Hepatocyte (in vitro differentiated cells): ENCODE data around the gene ADAMTS3. TPM values are rescaled to one million over a fixed set of nuclear protein-coding genes. Genes with fewer than 3 reads are reported as not detected.
A peak's percentile ranks its signal among the peaks of the same experiment; 100 is the strongest.

Source experiments
- DNase-seq: peaks from one replicate; pipeline ENCODE4 v3.0.0-alpha.2; 2016; ENCODE audit warnings: low spot score
- H2AFZ ChIP-seq: fragments of 200-600 bp; sonication (generic); 2 replicates; pipeline ENCODE4 v1.6.0; 2016; ENCODE audit warnings: antibody characterized with exemption, mild to moderate bottlenecking
- H3K27ac ChIP-seq: fragments of 200-600 bp; sonication (generic); 2 replicates; pipeline ENCODE4 v1.5.1; 2016; ENCODE audit warnings: mild to moderate bottlenecking
- H3K27me3 ChIP-seq: fragments of 200-600 bp; sonication (generic); 2 replicates; pipeline ENCODE4 v1.6.1; 2016
- H3K36me3 ChIP-seq: fragments of 200-600 bp; sonication (generic); replicated peaks from 2 replicates; pipeline ENCODE4 v1.5.1; 2016; ENCODE audit warnings: low read depth; ENCODE audit not compliant: insufficient read depth
- H3K4me1 ChIP-seq: fragments of 200-600 bp; sonication (generic); 2 replicates; pipeline ENCODE4 v1.5.1; 2016; ENCODE audit warnings: mild to moderate bottlenecking, moderate library complexity; ENCODE audit not compliant: insufficient read depth
- H3K4me2 ChIP-seq: fragments of 200-600 bp; sonication (generic); 2 replicates; pipeline ENCODE4 v1.6.0; 2016
- H3K4me3 ChIP-seq: fragments of 200-600 bp; sonication (generic); 2 replicates; pipeline ENCODE4 v1.5.1; 2016; ENCODE audit warnings: mild to moderate bottlenecking
- H3K79me2 ChIP-seq: fragments of 200-600 bp; sonication (generic); 2 replicates; pipeline ENCODE4 v1.6.0; 2017; ENCODE audit warnings: mild to moderate bottlenecking
- H3K9me2 ChIP-seq: fragments of 200-600 bp; sonication (generic); replicated peaks from 2 replicates; pipeline ENCODE4 v1.6.0; 2017; ENCODE audit warnings: mild to moderate bottlenecking; ENCODE audit not compliant: insufficient read depth
- H3K9me3 ChIP-seq: fragments of 200-600 bp; sonication (generic); 2 replicates; pipeline ENCODE4 v1.5.1; 2016; ENCODE audit warnings: low read depth, mild to moderate bottlenecking
- H4K20me1 ChIP-seq: fragments of 200-600 bp; sonication (generic); 2 replicates; pipeline ENCODE4 v1.6.0; 2016; ENCODE audit warnings: mild to moderate bottlenecking; ENCODE audit not compliant: insufficient read depth, poor library complexity, severe bottlenecking
- EZH2 ChIP-seq: fragments of 200-600 bp; sonication (generic); IDR thresholded peaks from 2 replicates; pipeline ENCODE4 v1.6.1; 2016; ENCODE audit warnings: antibody characterized with exemption, mild to moderate bottlenecking, borderline replicate concordance
- EZH2phosphoT487 ChIP-seq: fragments of 200-600 bp; sonication (generic); IDR thresholded peaks from one replicate; pipeline ENCODE4 v1.6.1; 2018; ENCODE audit warnings: antibody characterized with exemption, mild to moderate bottlenecking, low read depth, moderate library complexity; ENCODE audit not compliant: unreplicated experiment, severe bottlenecking
- WGBS: methylation state at CpG from one replicate; pipeline ENCODE4 v1.1.6; 2016; ENCODE audit warnings: low lambda C conversion rate; ENCODE audit errors: missing lambda C conversion rate; 5-methylcytosine and 5-hydroxymethylcytosine counted together
- polyA plus RNA-seq: library from polyadenylated mRNA; unstranded; fragments of >200 nt; fragmentation: Nextera tagmentation; extraction: Ambion mirVana; gene quantifications from 2 replicates; pipeline ENCODE4 v1.2.1, GENCODE V29; 2016
- total RNA-seq: library from RNA; depleted of rRNA; stranded (reverse); fragments of >200 nt; gene quantifications from 2 replicates; pipeline ENCODE4 v1.2.3, GENCODE V29; 2014
- TF ChIP-seq, protein P1 (sequence below): fragments of 200-600 bp; sonication (generic); IDR thresholded peaks from 2 replicates; pipeline ENCODE4 v1.5.1; 2016; ENCODE audit warnings: antibody characterized with exemption, mild to moderate bottlenecking; ENCODE audit not compliant: poor library complexity

ADAMTS3 gene
- total and polyA plus RNA-seq, 2 experiments from 2014 or later: 0.59 to 5.8 TPM

DNA sequence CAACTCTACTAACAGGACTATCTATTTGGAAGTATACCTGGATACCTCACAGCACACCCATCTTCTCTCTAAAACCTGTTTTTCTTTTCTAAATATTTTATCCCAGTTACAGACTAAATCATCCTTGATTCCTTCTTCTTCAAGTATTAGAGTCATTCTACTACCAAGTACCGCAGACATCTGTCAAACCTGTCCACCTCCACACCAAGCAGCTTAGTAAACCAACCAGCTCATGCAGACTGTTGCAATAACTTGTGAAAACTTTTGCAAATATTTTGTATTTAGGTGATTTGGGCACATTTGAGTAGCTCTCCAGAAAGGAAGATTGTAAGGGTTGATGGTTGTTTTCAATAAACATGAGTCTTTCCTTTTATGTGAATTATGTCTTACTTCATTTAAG is 238.6 kb downstream of the ADAMTS3 start:
- Histone ChIP-seq H3K79me2 (no peaks in the 10 kb centered on the region), H3K27me3 (no peaks in the 10 kb centered on the region), H3K36me3 (no peaks in the 10 kb centered on the region), H3K27ac (no peak overlapping the region), H3K4me3 (no peak overlapping the region), H2AFZ (no peak overlapping the region), H4K20me1 (no peaks in the 10 kb centered on the region), H3K9me3 (no peaks in the 10 kb centered on the region), H3K9me2 (no peaks in the 10 kb centered on the region), H3K4me2 (no peak overlapping the region), H3K4me1 (no peaks in the 10 kb centered on the region)
- WGBS: 97% methylated on average over 1 of the region's 1 CpG
- DNase-seq: no peak
- TF ChIP-seq EZH2: no peak
- no peak for TF ChIP-seq EZH2phosphoT487
- TF ChIP-seq, protein P1, sequence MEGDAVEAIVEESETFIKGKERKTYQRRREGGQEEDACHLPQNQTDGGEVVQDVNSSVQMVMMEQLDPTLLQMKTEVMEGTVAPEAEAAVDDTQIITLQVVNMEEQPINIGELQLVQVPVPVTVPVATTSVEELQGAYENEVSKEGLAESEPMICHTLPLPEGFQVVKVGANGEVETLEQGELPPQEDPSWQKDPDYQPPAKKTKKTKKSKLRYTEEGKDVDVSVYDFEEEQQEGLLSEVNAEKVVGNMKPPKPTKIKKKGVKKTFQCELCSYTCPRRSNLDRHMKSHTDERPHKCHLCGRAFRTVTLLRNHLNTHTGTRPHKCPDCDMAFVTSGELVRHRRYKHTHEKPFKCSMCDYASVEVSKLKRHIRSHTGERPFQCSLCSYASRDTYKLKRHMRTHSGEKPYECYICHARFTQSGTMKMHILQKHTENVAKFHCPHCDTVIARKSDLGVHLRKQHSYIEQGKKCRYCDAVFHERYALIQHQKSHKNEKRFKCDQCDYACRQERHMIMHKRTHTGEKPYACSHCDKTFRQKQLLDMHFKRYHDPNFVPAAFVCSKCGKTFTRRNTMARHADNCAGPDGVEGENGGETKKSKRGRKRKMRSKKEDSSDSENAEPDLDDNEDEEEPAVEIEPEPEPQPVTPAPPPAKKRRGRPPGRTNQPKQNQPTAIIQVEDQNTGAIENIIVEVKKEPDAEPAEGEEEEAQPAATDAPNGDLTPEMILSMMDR: no peak

DNA sequence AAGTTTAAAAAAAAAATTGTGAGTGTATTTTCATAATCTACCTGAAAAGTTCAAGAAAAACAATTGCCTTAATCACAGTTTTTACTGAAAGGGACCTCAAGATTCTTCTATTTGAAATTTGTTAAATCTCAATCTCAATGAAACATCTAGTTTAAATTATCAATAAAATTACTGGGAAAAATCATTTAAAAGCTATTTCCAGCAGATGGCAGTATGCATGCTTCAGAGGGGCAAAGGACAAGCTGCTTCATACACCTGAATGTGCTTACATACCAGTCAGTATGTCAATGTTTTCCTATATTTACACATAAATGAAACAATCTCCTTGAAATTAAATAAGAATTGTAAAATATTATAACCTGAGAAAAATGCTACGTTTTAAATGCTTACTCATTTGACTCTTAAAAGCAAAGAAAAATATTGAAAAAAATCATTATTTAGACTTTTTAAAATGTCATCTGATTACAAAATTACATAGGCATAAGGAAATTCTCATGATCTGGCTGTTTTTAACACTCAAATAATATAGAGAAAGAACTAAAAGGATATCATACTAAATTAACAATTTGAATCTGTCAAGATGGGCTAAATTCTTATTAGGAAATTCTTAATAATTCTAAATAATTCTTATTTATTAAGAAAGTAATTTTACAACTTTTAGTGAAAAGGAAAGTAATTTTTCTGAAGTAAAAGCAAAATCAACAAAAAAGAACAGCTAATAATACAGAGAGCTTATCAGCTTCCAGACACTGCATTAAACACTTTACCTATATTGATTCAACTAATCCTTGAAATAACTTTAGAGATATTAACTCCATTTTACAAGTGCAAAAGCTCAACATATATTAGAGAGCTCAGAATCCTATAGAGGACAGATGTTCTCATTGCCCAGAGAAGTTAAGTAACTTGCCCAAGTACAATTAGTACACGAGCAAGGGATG is 242.1 kb downstream of the ADAMTS3 start:
- peak; percentile 55 for DNase-seq
- H3K9me3 ChIP-seq: no peaks in the 10 kb centered on the region
- WGBS: 32% methylated on average over 2 of the region's 2 CpGs
- no peaks in the 10 kb centered on the region for H3K79me2 ChIP-seq
- TF ChIP-seq, protein P1: peak; percentile 84
- no peak for TF ChIP-seq EZH2
- peak; percentile 99 for TF ChIP-seq EZH2phosphoT487
- no peak overlapping the region for H3K27ac ChIP-seq
- H3K4me1 ChIP-seq: no peaks in the 10 kb centered on the region
- H3K27me3 ChIP-seq: no peaks in the 10 kb centered on the region
- H3K36me3 ChIP-seq: no peaks in the 10 kb centered on the region
- no peak overlapping the region for H3K4me3 ChIP-seq
- no peak overlapping the region for H2AFZ ChIP-seq
- no peak overlapping the region for H3K4me2 ChIP-seq
- H3K9me2 ChIP-seq: no peaks in the 10 kb centered on the region
- no peaks in the 10 kb centered on the region for H4K20me1 ChIP-seq

DNA sequence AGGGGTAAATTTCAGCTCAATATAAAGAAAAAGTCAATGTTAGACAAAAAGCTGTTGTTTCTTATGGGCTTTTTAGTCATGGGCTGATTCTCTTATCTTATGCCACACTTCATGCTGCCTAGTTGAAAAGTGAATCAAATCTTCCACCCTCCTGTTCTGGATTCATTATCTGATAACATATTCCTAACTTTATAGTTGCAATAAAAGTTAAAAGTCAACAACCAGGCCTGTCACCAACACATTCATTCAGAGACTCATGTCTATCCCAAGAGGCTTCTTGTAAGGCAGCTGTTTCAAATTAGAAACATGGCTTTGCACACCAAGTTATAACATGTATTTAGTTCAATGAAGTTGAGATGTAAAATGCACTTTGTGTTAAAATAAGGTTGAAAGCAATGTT is 243.8 kb downstream of the ADAMTS3 start:
- Histone ChIP-seq H3K79me2 (no peaks in the 10 kb centered on the region), H3K4me1 (peaks cover 5% of the 10 kb centered on the region), H4K20me1 (no peaks in the 10 kb centered on the region), H3K27me3 (no peaks in the 10 kb centered on the region), H3K9me3 (no peaks in the 10 kb centered on the region), H3K4me2 (no peak overlapping the region), H3K27ac (no peak overlapping the region), H3K36me3 (no peaks in the 10 kb centered on the region), H3K4me3 (no peak overlapping the region), H2AFZ (no peak overlapping the region), H3K9me2 (no peaks in the 10 kb centered on the region)
- peak; percentile 9 for DNase-seq
- TF ChIP-seq EZH2phosphoT487 (peak; percentile 65), EZH2 (no peak)
- TF ChIP-seq, protein P1: no peak
